Smooth muscle cell (in vitro differentiated cells): ENCODE measurements around the gene MCU. TPM values are rescaled to one million over a fixed set of nuclear protein-coding genes. Genes with fewer than 3 reads are reported as not detected.

ENCODE experiments used
- DNase-seq: peaks from one replicate; lab custom pipeline; 2025; ENCODE audit not compliant: unreplicated experiment; lab: John Stamatoyannopoulos, UW
- H2AFZ ChIP-seq: fragments of 200-600 bp; sonication (generic); 2 replicates; pipeline ENCODE4 v1.6.0; 2016; ENCODE audit warnings: antibody characterized with exemption, low read depth, mild to moderate bottlenecking
- H3F3A ChIP-seq: fragments of 200-600 bp; sonication (generic); 2 replicates; pipeline ENCODE4 v1.6.0; 2017; ENCODE audit warnings: antibody characterized with exemption, low read depth
- H3K27ac ChIP-seq: fragments of 200-600 bp; sonication (generic); 2 replicates; pipeline ENCODE4 v1.5.1; 2016; ENCODE audit warnings: low read depth, mild to moderate bottlenecking
- H3K27me3 ChIP-seq: fragments of 200-600 bp; sonication (generic); 2 replicates; pipeline ENCODE4 v1.6.1; 2016; ENCODE audit warnings: low read depth, mild to moderate bottlenecking
- H3K36me3 ChIP-seq: fragments of 200-600 bp; sonication (generic); 2 replicates; pipeline ENCODE4 v1.5.1; 2016; ENCODE audit warnings: low read depth
- H3K4me1 ChIP-seq: fragments of 200-600 bp; sonication (generic); 2 replicates; pipeline ENCODE4 v1.5.1; 2016; ENCODE audit warnings: low read depth
- H3K4me2 ChIP-seq: fragments of 200-600 bp; sonication (generic); 2 replicates; pipeline ENCODE4 v1.6.0; 2016; ENCODE audit warnings: mild to moderate bottlenecking
- H3K4me3 ChIP-seq: fragments of 200-600 bp; sonication (generic); 2 replicates; pipeline ENCODE4 v1.5.1; 2016; ENCODE audit warnings: mild to moderate bottlenecking
- H3K79me2 ChIP-seq: fragments of 200-600 bp; sonication (generic); 2 replicates; pipeline ENCODE4 v1.6.0; 2016; ENCODE audit warnings: low read depth, mild to moderate bottlenecking
- H3K9ac ChIP-seq: fragments of 200-600 bp; sonication (generic); 2 replicates; pipeline ENCODE4 v1.6.0; 2016; ENCODE audit warnings: low read depth
- H3K9me3 ChIP-seq: fragments of 200-600 bp; sonication (generic); replicated peaks from 2 replicates; pipeline ENCODE4 v1.5.1; 2016; ENCODE audit warnings: low read depth
- H4K20me1 ChIP-seq: fragments of 200-600 bp; sonication (generic); 2 replicates; pipeline ENCODE4 v1.6.0; 2016; ENCODE audit warnings: low read depth
- WGBS: methylation state at CpG from one replicate; pipeline ENCODE4 v1.1.7; 2016; ENCODE audit warnings: low lambda C conversion rate; 5-methylcytosine and 5-hydroxymethylcytosine counted together
- polyA plus RNA-seq: library from polyadenylated mRNA; unstranded; fragments of >200 nt; fragmentation: Nextera tagmentation; extraction: Ambion mirVana; gene quantifications from 2 replicates; pipeline ENCODE4 v1.2.1, GENCODE V29; 2016
- total RNA-seq: library from RNA; depleted of rRNA; stranded (reverse); fragments of >200 nt; gene quantifications from 2 replicates; pipeline ENCODE4 v1.2.3, GENCODE V29; 2014
- TF ChIP-seq, protein P1 (sequence below): fragments of 200-600 bp; sonication (generic); IDR thresholded peaks from 2 replicates; pipeline ENCODE4 v1.5.1; 2017; ENCODE audit warnings: borderline replicate concordance, mild to moderate bottlenecking, antibody characterized with exemption; ENCODE audit not compliant: insufficient read depth, poor library complexity, severe bottlenecking

MCU gene
- total and polyA plus RNA-seq, 2 experiments from 2014 or later: 15.4 to 30.4 TPM

DNA sequence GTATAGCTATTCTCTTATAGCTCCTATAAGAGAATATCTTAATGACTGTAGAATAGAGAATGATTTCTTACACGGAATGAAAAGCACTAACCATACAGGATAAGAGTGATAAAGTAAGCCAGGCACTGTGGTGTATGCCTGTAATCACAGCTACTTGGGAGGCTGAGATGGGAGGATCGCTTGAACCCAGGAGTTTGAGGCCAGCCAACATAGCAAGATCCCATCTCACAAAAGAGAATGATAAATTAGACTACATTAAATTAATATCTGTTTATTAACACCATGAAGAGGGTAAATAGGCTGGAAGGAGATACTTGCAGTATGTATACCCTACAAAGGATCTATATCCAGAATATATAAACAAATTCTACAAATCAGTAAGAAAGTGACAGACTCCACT is 189.3 kb downstream of the MCU start:
- no peak overlapping the region for H3K4me3 ChIP-seq
- H3K27ac ChIP-seq: no peak overlapping the region
- peaks cover 4% of the 10 kb centered on the region for H3K4me1 ChIP-seq
- H3K9ac ChIP-seq: no peak overlapping the region
- H3K4me2 ChIP-seq: no peak overlapping the region
- H3K79me2 ChIP-seq: no peaks in the 10 kb centered on the region
- H3K27me3 ChIP-seq: no peaks in the 10 kb centered on the region
- TF ChIP-seq, protein P1, sequence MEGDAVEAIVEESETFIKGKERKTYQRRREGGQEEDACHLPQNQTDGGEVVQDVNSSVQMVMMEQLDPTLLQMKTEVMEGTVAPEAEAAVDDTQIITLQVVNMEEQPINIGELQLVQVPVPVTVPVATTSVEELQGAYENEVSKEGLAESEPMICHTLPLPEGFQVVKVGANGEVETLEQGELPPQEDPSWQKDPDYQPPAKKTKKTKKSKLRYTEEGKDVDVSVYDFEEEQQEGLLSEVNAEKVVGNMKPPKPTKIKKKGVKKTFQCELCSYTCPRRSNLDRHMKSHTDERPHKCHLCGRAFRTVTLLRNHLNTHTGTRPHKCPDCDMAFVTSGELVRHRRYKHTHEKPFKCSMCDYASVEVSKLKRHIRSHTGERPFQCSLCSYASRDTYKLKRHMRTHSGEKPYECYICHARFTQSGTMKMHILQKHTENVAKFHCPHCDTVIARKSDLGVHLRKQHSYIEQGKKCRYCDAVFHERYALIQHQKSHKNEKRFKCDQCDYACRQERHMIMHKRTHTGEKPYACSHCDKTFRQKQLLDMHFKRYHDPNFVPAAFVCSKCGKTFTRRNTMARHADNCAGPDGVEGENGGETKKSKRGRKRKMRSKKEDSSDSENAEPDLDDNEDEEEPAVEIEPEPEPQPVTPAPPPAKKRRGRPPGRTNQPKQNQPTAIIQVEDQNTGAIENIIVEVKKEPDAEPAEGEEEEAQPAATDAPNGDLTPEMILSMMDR: no peak
- peaks cover 5% of the 10 kb centered on the region for H3F3A ChIP-seq
- WGBS: 99% methylated on average over 2 of the region's 2 CpGs
- no peaks in the 10 kb centered on the region for H4K20me1 ChIP-seq
- H3K36me3 ChIP-seq: peaks cover 7% of the 10 kb centered on the region
- no peak overlapping the region for H2AFZ ChIP-seq
- H3K9me3 ChIP-seq: no peaks in the 10 kb centered on the region
- no peak for DNase-seq

DNA sequence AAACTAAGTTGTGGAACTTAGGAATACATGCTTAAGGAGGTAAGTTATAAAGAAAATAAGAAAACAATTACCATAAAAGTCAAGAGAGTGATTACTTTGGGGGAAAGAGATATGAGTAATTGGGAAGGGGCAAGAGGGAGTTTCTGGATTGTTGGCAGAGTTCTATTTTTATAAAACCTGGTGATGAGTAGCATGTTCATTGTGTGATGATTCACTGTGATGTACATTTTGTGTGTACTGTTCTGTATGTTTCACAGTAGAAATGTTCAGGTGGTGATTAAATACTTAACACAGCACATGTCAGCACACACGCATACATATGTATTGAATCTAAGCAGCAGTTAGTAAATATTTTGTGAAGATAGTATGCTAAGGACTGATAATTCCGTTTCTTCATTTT is 191.9 kb downstream of the MCU start:
- Histone ChIP-seq H3K4me3 (no peak overlapping the region), H3K4me1 (peaks cover 17% of the 10 kb centered on the region), H3K27me3 (no peaks in the 10 kb centered on the region), H4K20me1 (no peaks in the 10 kb centered on the region), H3K9ac (no peak overlapping the region), H2AFZ (no peak overlapping the region), H3K27ac (no peak overlapping the region), H3K79me2 (no peaks in the 10 kb centered on the region), H3K36me3 (peaks cover under 1% of the 10 kb centered on the region), H3K9me3 (no peaks in the 10 kb centered on the region), H3F3A (peaks cover 5% of the 10 kb centered on the region), H3K4me2 (no peak overlapping the region)
- TF ChIP-seq, protein P1: no peak
- no peak for DNase-seq
- 98% methylated on average over 2 of the region's 2 CpGs for WGBS

DNA sequence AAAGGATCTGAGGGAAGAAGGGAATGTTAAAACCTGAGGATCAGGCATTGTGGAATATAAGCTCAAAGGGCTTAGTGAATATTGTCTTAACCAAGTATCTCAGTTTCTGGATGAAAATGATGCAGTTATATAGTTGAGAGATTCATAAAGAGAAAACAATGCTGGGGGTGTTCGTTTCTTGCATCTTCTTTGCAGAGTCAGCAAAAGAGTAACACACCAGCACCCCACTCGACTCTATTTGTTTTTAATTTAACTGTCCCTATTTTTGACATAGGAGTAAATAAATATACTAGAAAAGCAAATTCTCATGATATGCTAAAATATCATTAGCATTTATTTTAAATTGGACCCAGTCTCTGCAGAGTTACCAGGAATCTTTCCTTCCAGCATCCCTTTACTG is 194.0 kb downstream of the MCU start:
- peaks cover 5% of the 10 kb centered on the region for H3F3A ChIP-seq
- H3K36me3 ChIP-seq: no peaks in the 10 kb centered on the region
- H2AFZ ChIP-seq: no peak overlapping the region
- H3K27ac ChIP-seq: no peak overlapping the region
- no peak for DNase-seq
- peaks cover 17% of the 10 kb centered on the region for H3K4me1 ChIP-seq
- TF ChIP-seq, protein P1: no peak
- no peak overlapping the region for H3K4me3 ChIP-seq
- no peak overlapping the region for H3K4me2 ChIP-seq
- no peak overlapping the region for H3K9ac ChIP-seq
- 95% methylated on average over 2 of the region's 2 CpGs for WGBS
- no peaks in the 10 kb centered on the region for H3K9me3 ChIP-seq
- H4K20me1 ChIP-seq: no peaks in the 10 kb centered on the region
- no peaks in the 10 kb centered on the region for H3K79me2 ChIP-seq
- H3K27me3 ChIP-seq: no peaks in the 10 kb centered on the region

GRCh38 chr10:72886621-72887020 is 194.7 kb downstream of the MCU start:
- Histone ChIP-seq H3K27me3 (no peaks in the 10 kb centered on the region), H3K79me2 (no peaks in the 10 kb centered on the region), H2AFZ (no peak overlapping the region), H4K20me1 (no peaks in the 10 kb centered on the region), H3K9me3 (no peaks in the 10 kb centered on the region), H3K9ac (no peak overlapping the region), H3K4me2 (no peak overlapping the region), H3F3A (peaks cover 5% of the 10 kb centered on the region), H3K4me1 (peaks cover 17% of the 10 kb centered on the region), H3K4me3 (no peak overlapping the region), H3K27ac (no peak overlapping the region), H3K36me3 (no peaks in the 10 kb centered on the region)
- 47% methylated on average over 1 of the region's 1 CpG for WGBS
- no peak for DNase-seq
- TF ChIP-seq, protein P1: no peak
